A673 (cell line): ENCODE data around the gene MAPRE3.

Experiments
- CTCF ChIP-seq: fragments of 300-800, 200-600 bp; sonication (generic); conservative IDR thresholded peaks from 2 replicates; pipeline ENCODE4 v1.5.1; 2017; ENCODE audit warnings: low read depth, mild to moderate bottlenecking, antibody characterized with exemption, low read length, moderate library complexity, mixed read lengths
- EZH2 ChIP-seq: fragments of 200-600 bp; sonication (generic); IDR thresholded peaks from 2 replicates; pipeline ENCODE4 v1.6.1; 2017; ENCODE audit warnings: borderline replicate concordance, low read depth, mild to moderate bottlenecking, mixed read lengths, antibody characterized with exemption, low read length; ENCODE audit not compliant: poor library complexity, severe bottlenecking

DNA sequence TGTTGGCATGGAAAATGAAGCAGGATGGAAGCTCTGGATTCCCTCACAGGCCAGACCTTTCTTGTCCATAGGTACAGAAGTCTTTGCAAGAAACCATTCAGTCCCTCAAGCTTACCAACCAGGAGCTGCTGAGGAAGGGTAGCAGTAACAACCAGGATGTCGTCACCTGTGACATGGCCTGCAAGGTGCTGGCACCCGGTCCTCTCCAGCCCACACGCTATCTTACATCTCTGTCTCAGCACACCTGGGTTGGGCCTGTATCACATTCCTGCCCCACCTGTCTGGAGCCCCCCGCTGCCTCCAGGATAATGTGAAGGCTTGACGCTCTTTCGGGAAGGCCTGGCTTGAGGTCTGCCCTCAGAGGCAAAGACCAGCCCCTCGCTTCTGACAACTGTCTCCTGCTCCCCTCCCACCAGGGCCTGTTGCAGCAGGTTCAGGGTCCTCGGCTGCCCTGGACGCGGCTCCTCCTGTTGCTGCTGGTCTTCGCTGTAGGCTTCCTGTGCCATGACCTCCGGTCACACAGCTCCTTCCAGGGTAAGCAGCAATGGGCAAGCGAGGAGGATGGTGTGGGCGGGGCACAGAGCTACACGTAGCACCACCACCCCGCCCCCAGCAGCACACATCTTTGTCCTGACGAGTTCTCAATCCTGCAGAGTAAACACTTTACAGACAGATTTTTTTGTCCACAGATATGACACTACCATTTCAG, 68.3 kb downstream of the MAPRE3 start:
- TF ChIP-seq CTCF (no peak), EZH2 (no peak)
